ENCODE results near the gene PIAS2.
"Not testable (repeated sequence)": the region's sequence is repeated elsewhere in the genome, so short reads cannot be mapped to it uniquely, and the experiment has no call there.

Gene PIAS2

GRCh38 chr18:46833899-46834298 is 83.4 kb downstream of the PIAS2 start:
- FAIRE-seq (no peak), DNase-seq (ENCODE audit: insufficient read length, low spot score) (no peak)

- FAIRE-seq (no peak), DNase-seq (ENCODE audit: insufficient read length, low spot score) (no peak)
These were observed 84.5 kb downstream of the PIAS2 start for GRCh38 chr18:46832849-46833248.

- DNase-seq (ENCODE audit: insufficient read length, low spot score); FAIRE-seq: not testable (repeated sequence)
These were observed 84.9 kb downstream of the PIAS2 start for GRCh38 chr18:46832422-46832821.

- FAIRE-seq (no peak), DNase-seq (ENCODE audit: insufficient read length, low spot score) (no peak)
These were observed 85.9 kb downstream of the PIAS2 start for GRCh38 chr18:46831434-46831833.

- DNase-seq (ENCODE audit: insufficient read length, low spot score) = no peak
- no peak for FAIRE-seq
These were observed 86.7 kb downstream of the PIAS2 start for GRCh38 chr18:46830633-46831032.

- no peak for DNase-seq (ENCODE audit: insufficient read length, low spot score)
- FAIRE-seq = no peak
These were observed 87.4 kb downstream of the PIAS2 start for GRCh38 chr18:46829947-46830346.

GRCh38 chr18:46829531-46829930 is 87.8 kb downstream of the PIAS2 start:
- no peak for DNase-seq (ENCODE audit: insufficient read length, low spot score)
- no peak for FAIRE-seq

- FAIRE-seq = no peak
- no peak for DNase-seq (ENCODE audit: insufficient read length, low spot score)
These were observed 95.2 kb downstream of the PIAS2 start for GRCh38 chr18:46821856-46822711.

- no peak for FAIRE-seq
- no peak for DNase-seq (ENCODE audit: insufficient read length, low spot score)
These were observed 96.4 kb downstream of the PIAS2 start for GRCh38 chr18:46820863-46821262.

- DNase-seq (ENCODE audit: insufficient read length, low spot score) (no peak), FAIRE-seq (no peak)
These were observed 101.6 kb downstream of the PIAS2 start for GRCh38 chr18:46815661-46816060.

- DNase-seq (ENCODE audit: insufficient read length, low spot score) (no peak), FAIRE-seq (no peak)
These were observed 102.9 kb downstream of the PIAS2 start for GRCh38 chr18:46814399-46814798.

- FAIRE-seq = no peak
- DNase-seq (ENCODE audit: insufficient read length, low spot score) = no peak
These were observed 105.0 kb downstream of the PIAS2 start for GRCh38 chr18:46812311-46812710.

- FAIRE-seq (no peak), DNase-seq (ENCODE audit: insufficient read length, low spot score) (no peak)
These were observed 106.8 kb downstream of the PIAS2 start for GRCh38 chr18:46810481-46811000.

- FAIRE-seq (no peak), DNase-seq (ENCODE audit: insufficient read length, low spot score) (no peak)
These were observed 108.2 kb downstream of the PIAS2 start for GRCh38 chr18:46809145-46809544.

- DNase-seq (ENCODE audit: insufficient read length, low spot score); FAIRE-seq: not testable (repeated sequence)
These were observed 121.4 kb downstream of the PIAS2 start for GRCh38 chr18:46795945-46796344.

- FAIRE-seq (no peak), DNase-seq (ENCODE audit: insufficient read length, low spot score) (no peak)
These were observed 122.7 kb downstream of the PIAS2 start for GRCh38 chr18:46794607-46795006.

GRCh38 chr18:46793565-46793964 is 123.7 kb downstream of the PIAS2 start:
- no peak for DNase-seq (ENCODE audit: insufficient read length, low spot score)
- no peak for FAIRE-seq

GRCh38 chr18:46789088-46789487 is 128.2 kb downstream of the PIAS2 start:
- FAIRE-seq (no peak), DNase-seq (ENCODE audit: insufficient read length, low spot score) (no peak)

- FAIRE-seq = no peak
- no peak for DNase-seq (ENCODE audit: insufficient read length, low spot score)
These were observed 129.6 kb downstream of the PIAS2 start for GRCh38 chr18:46787674-46788073.

- DNase-seq (ENCODE audit: insufficient read length, low spot score) = no peak
These were observed 144.9 kb downstream of the PIAS2 start for GRCh38 chr18:46772357-46772756.

GRCh38 chr18:46771141-46771540 is 146.2 kb downstream of the PIAS2 start:
- FAIRE-seq = no peak
- DNase-seq (ENCODE audit: insufficient read length, low spot score) = no peak

More at GRCh38 chr18:46772357-46772756, 144.9 kb downstream of the PIAS2 start:
- FAIRE-seq = no peak

GRCh38 chr18:46770708-46771107 is 146.6 kb downstream of the PIAS2 start:
- no peak for FAIRE-seq
- DNase-seq (ENCODE audit: insufficient read length, low spot score) = no peak

Measured in HTR-8/SVneo (cell line).